ENCODE data around the gene PRKCA.

DNA sequence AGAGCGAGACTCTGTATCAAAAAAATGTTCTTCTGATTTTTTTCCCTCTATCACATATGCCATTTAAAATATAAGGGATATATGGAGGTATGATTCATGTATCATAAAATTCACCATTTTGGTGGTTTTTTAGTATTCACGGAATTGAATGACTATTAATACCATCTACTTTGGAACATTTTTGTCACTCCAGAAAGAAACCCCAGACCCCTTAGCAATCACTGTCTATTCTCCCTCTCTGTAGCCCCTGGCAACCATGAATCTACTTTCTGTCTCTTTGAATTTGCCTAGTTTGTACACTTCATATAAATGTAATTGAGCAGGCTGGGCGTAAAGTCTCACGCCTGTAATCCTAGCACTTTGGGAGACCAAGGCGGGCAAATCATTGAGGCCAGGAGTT lies 75.9 kb downstream of the PRKCA start:
- TF ChIP-seq CEBPB (IDR thresholded peaks at IDR 0.05) (no peak), EP300 (IDR thresholded peaks at IDR 0.05; ENCODE audit: borderline replicate concordance) (no peak), RAD21 (IDR thresholded peaks at IDR 0.05; ENCODE audit: low read depth) (no peak), YY1 (IDR thresholded peaks at IDR 0.05; ENCODE audit: low read depth) (no peak), TAF1 (IDR thresholded peaks at IDR 0.05; ENCODE audit: low read depth) (no peak), EGR1 (IDR thresholded peaks at IDR 0.05) (no peak)
- TF ChIP-seq, protein P1, sequence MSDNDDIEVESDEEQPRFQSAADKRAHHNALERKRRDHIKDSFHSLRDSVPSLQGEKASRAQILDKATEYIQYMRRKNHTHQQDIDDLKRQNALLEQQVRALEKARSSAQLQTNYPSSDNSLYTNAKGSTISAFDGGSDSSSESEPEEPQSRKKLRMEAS (IDR thresholded peaks at IDR 0.05): no peak
- TF ChIP-seq, protein P2, sequence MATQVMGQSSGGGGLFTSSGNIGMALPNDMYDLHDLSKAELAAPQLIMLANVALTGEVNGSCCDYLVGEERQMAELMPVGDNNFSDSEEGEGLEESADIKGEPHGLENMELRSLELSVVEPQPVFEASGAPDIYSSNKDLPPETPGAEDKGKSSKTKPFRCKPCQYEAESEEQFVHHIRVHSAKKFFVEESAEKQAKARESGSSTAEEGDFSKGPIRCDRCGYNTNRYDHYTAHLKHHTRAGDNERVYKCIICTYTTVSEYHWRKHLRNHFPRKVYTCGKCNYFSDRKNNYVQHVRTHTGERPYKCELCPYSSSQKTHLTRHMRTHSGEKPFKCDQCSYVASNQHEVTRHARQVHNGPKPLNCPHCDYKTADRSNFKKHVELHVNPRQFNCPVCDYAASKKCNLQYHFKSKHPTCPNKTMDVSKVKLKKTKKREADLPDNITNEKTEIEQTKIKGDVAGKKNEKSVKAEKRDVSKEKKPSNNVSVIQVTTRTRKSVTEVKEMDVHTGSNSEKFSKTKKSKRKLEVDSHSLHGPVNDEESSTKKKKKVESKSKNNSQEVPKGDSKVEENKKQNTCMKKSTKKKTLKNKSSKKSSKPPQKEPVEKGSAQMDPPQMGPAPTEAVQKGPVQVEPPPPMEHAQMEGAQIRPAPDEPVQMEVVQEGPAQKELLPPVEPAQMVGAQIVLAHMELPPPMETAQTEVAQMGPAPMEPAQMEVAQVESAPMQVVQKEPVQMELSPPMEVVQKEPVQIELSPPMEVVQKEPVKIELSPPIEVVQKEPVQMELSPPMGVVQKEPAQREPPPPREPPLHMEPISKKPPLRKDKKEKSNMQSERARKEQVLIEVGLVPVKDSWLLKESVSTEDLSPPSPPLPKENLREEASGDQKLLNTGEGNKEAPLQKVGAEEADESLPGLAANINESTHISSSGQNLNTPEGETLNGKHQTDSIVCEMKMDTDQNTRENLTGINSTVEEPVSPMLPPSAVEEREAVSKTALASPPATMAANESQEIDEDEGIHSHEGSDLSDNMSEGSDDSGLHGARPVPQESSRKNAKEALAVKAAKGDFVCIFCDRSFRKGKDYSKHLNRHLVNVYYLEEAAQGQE (IDR thresholded peaks at IDR 0.05; ENCODE audit: low read depth): no peak
